NCI-H2171 treated with DMSO at 0.1 percent for 48 hours (cell line): ENCODE results near the gene FGD3.

Source experiments
- DNase-seq: peaks from one replicate; lab custom pipeline; 2025; lab: John Stamatoyannopoulos, UW

FGD3 gene

GRCh38 chr9:92947268-92948037 lies at the start of gene FGD3:
Gene FGD3 (plus strand): TSS chr9:92947523. CDS start chr9:92976257, 28,734 bp downstream.
- DNase-seq, result peak; percentile 71

- peak; percentile 7 for DNase-seq
These were observed 42.2 kb upstream of the FGD3 start for GRCh38 chr9:92905137-92905536.

GRCh38 chr9:92911511-92912475 lies 35.5 kb upstream of the FGD3 start:
- no peak for DNase-seq

GRCh38 chr9:92917176-92917800 lies 30.0 kb upstream of the FGD3 start:
- DNase-seq, result no peak

GRCh38 chr9:92920437-92920836 lies 26.9 kb upstream of the FGD3 start:
- no peak for DNase-seq

- DNase-seq, result no peak
These were observed 15.7 kb upstream of the FGD3 start for GRCh38 chr9:92931606-92932005.

- DNase-seq, result peak; percentile 28
These were observed 13.0 kb upstream of the FGD3 start for GRCh38 chr9:92934321-92934720.

GRCh38 chr9:92938025-92938424 lies 9.3 kb upstream of the FGD3 start:
- no peak for DNase-seq

GRCh38 chr9:92941861-92942260 lies 5.5 kb upstream of the FGD3 start:
- DNase-seq, result no peak

- peak; percentile 60 for DNase-seq
These were observed 4.4 kb upstream of the FGD3 start for GRCh38 chr9:92942688-92943616.

GRCh38 chr9:92944921-92945320 lies 2.4 kb upstream of the FGD3 start:
- no peak for DNase-seq

- DNase-seq, result no peak
These were observed 1.5 kb upstream of the FGD3 start for GRCh38 chr9:92945796-92946195.

- no peak for DNase-seq
These were observed 763 bp downstream of the FGD3 start for GRCh38 chr9:92948038-92948534.

- no peak for DNase-seq
These were observed 1.3 kb downstream of the FGD3 start for GRCh38 chr9:92948632-92949031.

- no peak for DNase-seq
These were observed 2.1 kb downstream of the FGD3 start for GRCh38 chr9:92949266-92949982.

- DNase-seq, result no peak
These were observed 3.1 kb downstream of the FGD3 start for GRCh38 chr9:92950359-92950955.

- no peak for DNase-seq
These were observed 5.7 kb downstream of the FGD3 start for GRCh38 chr9:92952906-92953610.

- DNase-seq, result no peak
These were observed 6.9 kb downstream of the FGD3 start for GRCh38 chr9:92954049-92954861.

- no peak for DNase-seq
These were observed 7.6 kb downstream of the FGD3 start for GRCh38 chr9:92954886-92955285.
